Hepatic stellate cell (primary cell): ENCODE measurements around the gene TRMT1.
"Not testable (repeated sequence)": the region's sequence is repeated elsewhere in the genome, so short reads cannot be mapped to it uniquely, and the experiment has no call there.

Experiments used
- DNase-seq: peaks from one replicate; pipeline ENCODE4 v3.0.0; 2011; ENCODE audit warnings: low spot score

TRMT1 gene

GRCh38 chr19:13116282-13117175 lies at the start of gene TRMT1:
Gene TRMT1, minus strand, starts transcription at chr19:13116740. Its CDS starts 341 bp downstream, at chr19:13116399.
- peak; percentile 98 for DNase-seq

- not testable (repeated sequence) for DNase-seq
These were observed 49.6 kb upstream of the TRMT1 start for GRCh38 chr19:13166151-13166550.

DNA sequence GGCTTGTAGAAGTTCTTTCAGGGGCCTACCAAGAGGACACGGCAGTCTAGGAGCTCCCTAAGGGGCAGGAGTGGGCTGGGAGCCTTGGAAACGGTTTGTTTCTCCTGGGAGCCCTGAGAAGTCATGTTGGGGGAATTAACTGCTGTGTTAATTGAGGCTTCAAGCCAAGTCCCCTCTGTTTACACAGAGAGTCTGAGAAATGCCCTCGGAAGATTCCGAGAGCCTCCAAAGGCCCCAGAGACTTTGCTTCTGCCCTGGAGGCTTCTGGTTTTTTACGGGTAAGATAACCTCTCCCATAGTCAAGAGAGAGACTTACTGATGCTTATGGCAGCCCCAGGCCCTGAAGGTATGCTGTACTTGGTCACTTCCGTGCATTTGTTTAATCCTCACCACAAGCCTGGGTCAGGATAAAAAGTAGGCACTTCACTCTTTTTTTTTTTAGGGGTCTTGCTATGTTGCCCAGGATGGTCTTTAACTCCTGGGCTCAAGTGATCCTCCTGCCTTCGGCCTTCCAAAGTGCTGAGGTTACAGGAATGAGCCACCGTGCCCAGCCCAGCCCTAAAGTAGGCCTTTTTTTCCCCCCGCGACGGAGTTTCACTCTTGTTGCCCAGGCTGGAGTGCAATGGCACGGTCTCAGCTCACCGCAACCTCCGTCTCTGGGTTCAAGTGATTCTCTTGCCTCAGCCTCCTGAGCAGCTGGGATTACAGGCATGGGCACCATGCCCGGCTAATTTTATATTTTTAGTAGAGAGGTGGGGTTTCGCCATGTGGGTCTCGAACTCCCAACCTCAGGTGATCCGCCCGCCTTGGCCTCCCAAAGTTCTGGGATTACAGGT lies 48.8 kb upstream of the TRMT1 start:
- DNase-seq: no peak

- peak; percentile 38 for DNase-seq
These were observed 48.0 kb upstream of the TRMT1 start for GRCh38 chr19:13164343-13165161.

DNA sequence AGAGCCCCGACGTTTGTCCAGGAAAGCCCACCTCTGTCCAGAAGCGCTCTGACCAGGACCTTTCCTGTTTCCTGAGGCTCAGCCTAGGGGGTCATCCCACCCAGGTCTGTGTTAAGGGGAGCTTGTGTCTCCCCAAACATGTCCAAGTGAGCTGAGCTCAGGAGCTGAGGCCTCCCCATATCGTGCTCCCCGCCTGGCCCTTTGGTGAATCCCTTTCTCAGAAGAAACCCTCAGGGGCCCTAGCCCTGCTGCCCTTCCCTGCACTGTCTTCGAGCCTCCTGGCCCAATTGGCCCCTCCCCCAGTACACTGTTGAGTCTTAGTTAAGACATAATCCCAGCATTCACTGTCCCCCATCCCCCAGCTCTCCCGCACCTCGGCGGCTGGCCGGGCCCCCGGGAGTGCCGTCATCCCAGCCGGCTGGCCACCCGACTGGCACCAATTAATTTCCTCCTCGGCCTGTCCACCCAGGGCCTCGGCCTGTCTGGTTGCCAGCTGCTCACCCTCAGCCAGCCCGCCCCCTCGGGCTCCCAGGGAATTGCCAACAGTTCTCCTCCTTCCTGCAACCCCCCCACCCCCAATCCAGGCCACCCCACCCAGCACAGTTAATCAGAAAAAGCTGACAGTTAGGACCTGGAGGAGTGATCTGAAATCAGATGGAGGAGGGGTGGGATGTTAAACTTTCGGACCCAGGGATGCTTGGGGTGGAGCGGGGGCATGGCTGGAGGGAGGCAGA lies 47.2 kb upstream of the TRMT1 start:
- DNase-seq: peak; percentile 87

- DNase-seq: peak; percentile 83
These were observed 46.4 kb upstream of the TRMT1 start for GRCh38 chr19:13162724-13163608.

DNA sequence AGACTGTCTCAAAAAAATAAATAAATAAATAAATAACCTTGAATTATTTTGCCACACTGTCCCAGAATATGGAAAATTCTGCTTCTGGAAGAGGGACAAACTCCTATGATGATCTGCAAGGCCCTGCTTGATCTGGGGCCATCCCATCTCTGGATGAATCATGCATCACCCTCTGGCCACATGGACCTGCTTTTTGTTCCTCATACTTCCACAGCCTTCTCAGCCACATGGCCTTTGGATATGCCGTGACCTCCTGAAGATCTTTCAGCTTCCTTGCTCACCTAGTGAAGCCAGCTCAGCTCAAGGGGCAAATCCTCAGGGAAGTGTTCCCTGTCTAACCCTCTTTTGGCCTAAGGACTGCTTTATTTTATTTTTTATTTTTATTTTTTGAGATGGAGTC lies 44.0 kb upstream of the TRMT1 start:
- DNase-seq: peak; percentile 52

DNA sequence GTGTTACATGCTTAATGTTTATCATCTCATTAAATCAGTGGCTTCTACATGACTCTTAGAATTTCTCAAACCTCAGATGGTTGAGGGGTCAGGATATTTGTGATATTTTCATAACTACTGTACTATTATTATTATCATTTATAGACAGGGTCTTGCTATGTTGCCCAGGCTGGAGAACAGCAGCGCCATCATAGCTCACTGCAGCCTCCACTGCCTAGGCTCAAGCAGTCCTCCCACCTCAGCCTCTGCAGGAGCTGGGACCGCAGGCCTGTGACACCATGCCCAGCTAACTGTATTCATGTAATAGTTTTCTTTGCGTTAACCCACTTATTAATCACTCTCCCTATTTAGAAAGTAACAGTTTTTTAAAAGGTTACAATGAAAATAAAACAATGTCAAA lies 43.2 kb upstream of the TRMT1 start:
- DNase-seq: no peak

GRCh38 chr19:13155472-13156359 lies 39.2 kb upstream of the TRMT1 start:
- DNase-seq: peak; percentile 85

- DNase-seq: peak; percentile 57
These were observed 38.5 kb upstream of the TRMT1 start for GRCh38 chr19:13154911-13155471.

DNA sequence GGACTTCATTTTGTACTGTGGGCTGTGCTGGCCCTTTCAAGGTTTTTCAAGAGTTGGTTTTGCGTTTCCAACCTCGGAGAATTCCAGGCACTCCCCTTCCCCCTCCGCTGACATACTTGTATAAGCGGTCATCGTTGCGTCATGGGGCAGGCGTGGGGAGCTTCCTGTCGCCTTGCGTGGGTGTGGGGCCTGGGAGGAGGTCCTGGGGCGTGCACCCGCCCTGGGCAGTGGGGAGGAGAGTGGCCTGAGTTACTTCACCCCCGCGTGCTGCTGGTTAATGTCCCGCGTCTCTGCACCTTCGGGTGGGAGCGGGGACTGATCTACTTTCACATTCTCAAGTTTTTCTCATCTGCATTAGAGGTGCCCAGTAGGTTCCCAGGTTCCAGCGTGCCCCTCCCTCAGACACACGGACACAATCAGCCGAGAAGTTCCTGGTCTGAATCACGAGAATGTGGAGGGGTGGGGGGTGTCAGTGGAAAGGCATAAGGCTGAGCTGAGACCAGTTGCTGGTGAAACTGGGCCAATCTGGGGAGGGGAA lies 37.8 kb upstream of the TRMT1 start:
- peak; percentile 89 for DNase-seq

- peak; percentile 34 for DNase-seq
These were observed 37.2 kb upstream of the TRMT1 start for GRCh38 chr19:13153569-13154240.

GRCh38 chr19:13152974-13153568 lies 36.5 kb upstream of the TRMT1 start:
- peak; percentile 96 for DNase-seq

- no peak for DNase-seq
These were observed 35.9 kb upstream of the TRMT1 start for GRCh38 chr19:13152356-13152973.

- peak; percentile 99 for DNase-seq
These were observed 35.2 kb upstream of the TRMT1 start for GRCh38 chr19:13151605-13152355.

- peak; percentile 32 for DNase-seq
These were observed 34.5 kb upstream of the TRMT1 start for GRCh38 chr19:13150931-13151604.
